GM18507 (cell line): Measurements from ENCODE around the gene UGT2B10.

Experiments
- DNase-seq: peaks from one replicate; pipeline ENCODE4 v3.0.0; 2011; ENCODE audit warnings: low read depth; ENCODE audit not compliant: insufficient read length; ENCODE audit errors: extremely low spot score
- FAIRE-seq: peaks from 2 replicates; lab custom pipeline; 2011; peaks lifted over from hg19 to GRCh38; lab: Jason Lieb, UNC

The UGT2B10 gene

DNA sequence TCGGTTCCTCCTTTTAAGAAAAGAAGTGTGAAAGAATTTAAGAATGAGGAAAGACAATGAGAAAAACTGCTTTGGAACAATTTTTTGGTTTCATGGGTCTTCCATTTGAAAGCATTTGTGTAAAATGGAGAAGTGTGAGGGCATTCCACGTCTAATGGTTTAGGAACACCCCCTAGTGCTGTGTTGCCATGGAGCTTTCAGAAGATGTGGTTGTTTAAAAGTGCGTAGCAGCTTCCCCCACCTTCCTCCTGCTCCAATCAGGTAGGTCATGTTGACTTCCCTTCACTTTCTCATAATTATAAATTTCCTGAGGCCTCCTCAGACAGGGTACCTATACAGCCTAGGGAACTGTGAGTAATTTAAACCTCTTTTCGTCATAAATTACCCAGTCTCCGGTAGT lies 50.0 kb downstream of the UGT2B10 start:
- no peak for DNase-seq
- FAIRE-seq: no peak

DNA sequence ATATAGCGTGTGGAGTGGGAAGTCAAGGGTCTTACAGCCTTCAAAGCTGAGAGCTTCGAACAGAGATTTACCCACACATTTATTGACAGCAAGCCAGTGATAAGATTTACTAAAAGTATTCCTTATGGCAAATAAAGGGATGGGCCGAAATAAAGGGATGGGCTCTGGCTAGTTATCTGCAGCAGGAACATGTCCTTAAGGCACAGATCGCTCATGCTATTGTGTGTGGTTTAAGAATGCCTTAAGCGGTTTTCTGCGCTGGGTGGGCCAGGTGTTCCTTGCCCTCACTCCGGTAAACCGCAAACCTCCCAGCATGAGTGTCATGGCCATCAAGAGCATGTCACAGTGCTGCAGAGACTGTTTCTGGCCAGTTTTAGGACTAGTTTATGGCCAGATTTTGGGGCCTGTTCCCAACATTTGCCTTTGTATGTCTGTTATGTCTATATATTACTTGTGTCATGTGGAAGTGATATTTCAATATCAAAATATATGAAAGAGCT lies 53.5 kb downstream of the UGT2B10 start:
- FAIRE-seq (no peak), DNase-seq (no peak)

DNA sequence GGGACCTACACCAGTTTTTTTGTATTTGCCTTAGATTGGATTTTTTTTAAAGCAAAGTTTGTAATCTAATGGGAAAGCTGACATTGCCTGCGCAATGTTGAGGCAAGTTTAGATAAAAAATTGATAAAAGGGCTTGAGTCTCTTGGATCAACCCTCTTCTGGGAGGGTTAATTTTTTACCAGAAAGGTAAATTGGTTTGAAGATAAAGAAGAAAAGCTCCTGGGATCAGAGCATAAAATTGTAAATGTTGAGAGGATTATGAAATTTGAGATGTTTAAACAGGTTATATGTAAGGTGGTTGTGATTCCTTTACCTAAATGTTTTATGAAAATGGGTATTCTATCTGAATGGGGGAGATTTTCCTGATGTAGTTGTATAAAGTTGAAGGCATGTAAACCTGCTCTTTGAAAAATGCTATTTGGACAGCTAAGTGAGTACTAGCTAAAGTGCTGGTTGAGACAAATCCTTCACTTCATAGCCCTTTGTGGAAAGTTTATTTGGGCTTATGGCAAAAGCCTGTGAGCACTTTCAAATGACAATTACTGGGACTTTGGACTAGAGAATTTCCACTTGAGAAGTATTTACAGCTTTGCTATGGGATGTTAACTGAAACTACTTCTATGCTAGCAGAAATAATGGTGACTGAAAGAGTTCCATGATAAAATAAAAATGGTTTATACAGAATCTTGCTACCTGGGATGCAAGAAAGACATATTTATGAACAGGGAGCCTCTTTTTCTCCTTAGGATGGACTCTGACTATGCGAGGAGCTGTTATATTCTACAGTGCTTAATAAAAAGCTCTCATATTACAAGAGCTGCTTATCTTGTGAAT lies 56.2 kb downstream of the UGT2B10 start:
- FAIRE-seq (no peak), DNase-seq (no peak)

DNA sequence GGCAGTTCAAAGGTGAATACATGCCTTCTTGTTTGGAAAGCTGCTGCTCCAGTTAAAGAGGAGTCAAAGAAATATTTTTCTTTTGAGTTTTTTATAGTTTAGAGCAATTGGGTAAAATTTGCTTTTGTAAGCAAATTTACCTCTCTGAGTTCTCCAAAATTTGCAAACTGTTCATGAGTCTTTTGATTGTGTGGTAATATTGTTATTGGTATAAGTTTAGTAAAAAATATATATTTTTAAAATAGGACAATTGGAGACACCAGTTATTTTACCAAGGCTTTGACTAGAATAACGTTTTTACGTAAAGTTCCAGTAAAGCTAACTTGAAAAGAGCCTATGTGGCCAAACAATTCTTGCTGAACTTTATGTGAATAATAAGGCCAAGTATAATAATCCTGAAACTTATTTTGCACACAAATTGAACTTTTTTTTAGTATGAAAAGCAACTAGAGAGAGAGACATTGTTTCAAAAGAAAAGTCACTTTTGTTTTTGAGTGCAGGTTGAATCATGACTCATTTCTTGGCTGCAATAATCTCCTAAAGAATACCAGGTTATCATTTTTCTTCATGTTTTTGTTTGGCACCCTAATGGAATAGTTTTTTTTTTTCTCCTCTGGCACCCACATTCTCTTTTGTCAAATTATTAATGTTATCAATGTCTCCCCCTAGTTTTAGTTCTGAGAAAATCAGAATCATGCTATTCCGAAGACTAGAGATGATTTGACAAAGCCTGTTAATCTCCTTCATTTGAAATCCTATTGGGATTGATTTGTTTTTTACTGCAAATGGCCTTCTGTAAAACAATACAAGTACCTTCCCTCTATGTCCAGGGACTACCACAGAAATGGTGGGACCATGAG lies 57.1 kb downstream of the UGT2B10 start:
- no peak for DNase-seq
- no peak for FAIRE-seq

DNA sequence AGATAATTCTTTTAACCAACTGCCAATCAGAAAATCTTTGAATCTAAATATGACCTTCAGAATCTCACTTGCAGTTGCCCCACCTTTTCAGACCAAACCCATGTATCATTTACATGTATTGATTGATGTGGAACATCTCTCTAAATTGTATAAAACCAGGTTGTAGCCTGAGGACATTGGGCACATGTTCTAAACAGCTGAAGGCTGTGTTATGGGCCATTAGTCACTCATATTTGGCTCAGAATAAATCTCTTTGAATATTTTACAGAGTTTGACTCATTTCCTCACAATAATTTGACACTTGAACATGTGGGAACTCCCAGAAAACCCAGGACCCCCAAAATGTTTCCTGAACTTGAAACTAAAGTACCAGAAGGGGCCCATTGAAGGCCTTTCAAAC lies 58.7 kb downstream of the UGT2B10 start:
- FAIRE-seq: no peak
- no peak for DNase-seq

DNA sequence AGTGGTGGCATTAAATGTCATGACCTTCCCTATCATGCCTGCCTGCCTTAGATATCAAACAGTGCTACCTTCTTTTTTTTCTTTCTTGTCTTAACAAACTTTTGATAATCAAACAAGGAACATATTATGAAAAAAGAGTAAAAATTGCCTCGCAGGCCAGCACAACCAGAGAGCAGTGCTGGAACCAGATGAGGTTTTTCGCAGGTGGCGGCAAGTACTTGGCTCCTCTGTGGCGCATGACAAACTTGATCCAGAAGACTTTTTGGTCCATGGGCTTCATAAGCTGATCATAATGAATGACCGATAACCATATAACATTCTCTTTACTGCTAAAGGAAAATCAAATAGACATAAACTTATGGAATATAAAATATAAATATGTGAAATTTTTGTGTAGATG lies 61.8 kb downstream of the UGT2B10 start:
- no peak for DNase-seq
- FAIRE-seq: no peak

DNA sequence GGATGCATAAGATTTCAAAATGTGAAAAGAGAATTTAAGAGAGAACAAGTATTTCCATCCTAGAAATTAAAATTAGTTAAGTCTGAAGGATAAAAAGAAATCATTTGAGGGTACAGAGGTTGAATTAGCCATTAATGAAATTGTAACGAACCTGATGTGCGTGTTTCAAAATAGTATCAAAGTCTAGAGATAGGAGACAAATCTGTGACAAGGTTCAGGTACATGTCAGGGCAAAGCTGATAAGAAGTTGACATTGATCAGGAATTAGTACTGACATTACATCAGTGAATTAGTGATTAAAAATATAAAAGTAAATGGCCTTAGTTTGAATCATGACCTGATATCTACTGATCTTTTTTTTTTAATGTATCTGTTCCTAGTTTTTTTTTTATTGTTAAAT lies 62.3 kb downstream of the UGT2B10 start:
- DNase-seq: no peak
- no peak for FAIRE-seq
